ENCODE measurements around the gene TUBG1.
"Not testable (repeated sequence)": the region's sequence is repeated elsewhere in the genome, so short reads cannot be mapped to it uniquely, and the experiment has no call there.

Gene TUBG1

GRCh38 chr17:42621987-42622386 is 12.5 kb downstream of the TUBG1 start:
- in situ Hi-C loops (cut with HindIII; ENCODE audit: low sequenced_read_pairs): not testable (repeated sequence)

- in situ Hi-C loops (cut with HindIII; ENCODE audit: low sequenced_read_pairs): no loop called here
These were observed 13.8 kb downstream of the TUBG1 start for GRCh38 chr17:42623271-42623670.

GRCh38 chr17:42623732-42624596 is 14.5 kb downstream of the TUBG1 start:
- in situ Hi-C loops (cut with HindIII; ENCODE audit: low sequenced_read_pairs): no loop called here

GRCh38 chr17:42627032-42627764 is 17.7 kb downstream of the TUBG1 start:
- in situ Hi-C loops (cut with HindIII; ENCODE audit: low sequenced_read_pairs): not testable (repeated sequence)

- in situ Hi-C loops (cut with HindIII; ENCODE audit: low sequenced_read_pairs): no loop called here
These were observed 20.0 kb downstream of the TUBG1 start for GRCh38 chr17:42629411-42630009.

GRCh38 chr17:42632949-42633444 is 23.5 kb downstream of the TUBG1 start:
- in situ Hi-C loops (cut with HindIII; ENCODE audit: low sequenced_read_pairs): no loop called here

- in situ Hi-C loops (cut with HindIII; ENCODE audit: low sequenced_read_pairs): no loop called here
These were observed 30.1 kb downstream of the TUBG1 start for GRCh38 chr17:42639525-42640113.

- in situ Hi-C loops (cut with HindIII; ENCODE audit: low sequenced_read_pairs): no loop called here
These were observed 30.6 kb downstream of the TUBG1 start for GRCh38 chr17:42640121-42640520.

GRCh38 chr17:42642336-42642735 is 32.9 kb downstream of the TUBG1 start:
- in situ Hi-C loops (cut with HindIII; ENCODE audit: low sequenced_read_pairs): no loop called here

- in situ Hi-C loops (cut with HindIII; ENCODE audit: low sequenced_read_pairs): no loop called here
These were observed 38.3 kb downstream of the TUBG1 start for GRCh38 chr17:42647778-42648177.

GRCh38 chr17:42651392-42651791 is 41.9 kb downstream of the TUBG1 start:
- in situ Hi-C loops (cut with HindIII; ENCODE audit: low sequenced_read_pairs): no loop called here

- in situ Hi-C loops (cut with HindIII; ENCODE audit: low sequenced_read_pairs): no loop called here
These were observed 44.0 kb downstream of the TUBG1 start for GRCh38 chr17:42653179-42654124.

- in situ Hi-C loops (cut with HindIII; ENCODE audit: low sequenced_read_pairs): no loop called here
These were observed 46.0 kb downstream of the TUBG1 start for GRCh38 chr17:42655528-42655927.

GRCh38 chr17:42657824-42658588 is 48.5 kb downstream of the TUBG1 start:
- in situ Hi-C loops (cut with HindIII; ENCODE audit: low sequenced_read_pairs): no loop called here

GRCh38 chr17:42659079-42659931 is 49.8 kb downstream of the TUBG1 start, which contains the start of gene TUBG2:
Gene TUBG2 (plus strand): TSS chr17:42659284. CDS start chr17:42659504, 220 bp downstream.
- in situ Hi-C loops (cut with HindIII; ENCODE audit: low sequenced_read_pairs): no loop called here

- in situ Hi-C loops (cut with HindIII; ENCODE audit: low sequenced_read_pairs): not testable (repeated sequence)
These were observed 50.4 kb downstream of the TUBG1 start for GRCh38 chr17:42659932-42660274.

- in situ Hi-C loops (cut with HindIII; ENCODE audit: low sequenced_read_pairs): no loop called here
These were observed 51.3 kb downstream of the TUBG1 start for GRCh38 chr17:42660692-42661345.
